HG02852 (cell line): ENCODE measurements around the gene UBE2I.

Experiments used
- ATAC-seq: cut with Tn5 transposase; IDR thresholded peaks from one replicate; pipeline ENCODE4 v1.9.1; 2021; ENCODE audit warnings: mild to moderate bottlenecking, moderate library complexity; ENCODE audit not compliant: unreplicated experiment

The UBE2I gene

DNA sequence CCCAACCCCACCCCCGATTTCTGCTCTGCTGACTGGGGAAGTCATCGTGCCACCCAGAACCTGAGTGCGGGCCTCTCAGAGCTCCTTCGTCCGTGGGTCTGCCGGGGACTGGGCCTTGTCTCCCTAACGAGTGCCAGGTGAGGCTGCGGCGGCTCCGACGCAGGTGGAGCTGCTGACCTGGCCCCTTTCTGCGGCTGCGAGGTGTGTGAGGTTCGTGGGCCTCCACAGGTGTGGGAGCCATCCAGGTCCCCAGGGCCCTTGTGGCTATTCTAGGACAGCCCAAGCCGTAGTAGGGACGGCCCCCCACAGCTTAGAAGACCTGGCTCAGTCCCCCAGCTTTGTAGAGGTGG lies 3.0 kb downstream of the UBE2I start:
- no peak for ATAC-seq

DNA sequence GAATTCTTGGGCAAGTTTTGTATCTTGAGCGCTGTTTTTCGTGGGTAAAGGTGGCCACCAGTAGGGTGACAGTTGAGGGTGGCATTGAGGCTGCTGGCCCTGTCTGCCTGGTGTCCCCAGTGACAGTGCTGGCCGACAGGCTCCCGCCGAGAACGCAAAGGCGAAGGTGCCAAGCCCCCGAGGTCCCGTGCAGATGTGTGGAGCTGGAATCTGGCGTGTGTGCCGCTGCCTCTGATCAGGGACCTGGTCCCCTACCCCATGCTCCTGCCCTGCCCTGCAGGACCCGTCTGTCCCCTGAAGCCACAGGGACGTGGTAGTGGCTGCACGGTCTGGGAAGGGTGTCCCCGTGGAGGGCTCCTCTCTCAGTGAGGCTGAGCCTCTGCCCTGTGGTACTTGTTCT lies 3.5 kb downstream of the UBE2I start:
- ATAC-seq = no peak

DNA sequence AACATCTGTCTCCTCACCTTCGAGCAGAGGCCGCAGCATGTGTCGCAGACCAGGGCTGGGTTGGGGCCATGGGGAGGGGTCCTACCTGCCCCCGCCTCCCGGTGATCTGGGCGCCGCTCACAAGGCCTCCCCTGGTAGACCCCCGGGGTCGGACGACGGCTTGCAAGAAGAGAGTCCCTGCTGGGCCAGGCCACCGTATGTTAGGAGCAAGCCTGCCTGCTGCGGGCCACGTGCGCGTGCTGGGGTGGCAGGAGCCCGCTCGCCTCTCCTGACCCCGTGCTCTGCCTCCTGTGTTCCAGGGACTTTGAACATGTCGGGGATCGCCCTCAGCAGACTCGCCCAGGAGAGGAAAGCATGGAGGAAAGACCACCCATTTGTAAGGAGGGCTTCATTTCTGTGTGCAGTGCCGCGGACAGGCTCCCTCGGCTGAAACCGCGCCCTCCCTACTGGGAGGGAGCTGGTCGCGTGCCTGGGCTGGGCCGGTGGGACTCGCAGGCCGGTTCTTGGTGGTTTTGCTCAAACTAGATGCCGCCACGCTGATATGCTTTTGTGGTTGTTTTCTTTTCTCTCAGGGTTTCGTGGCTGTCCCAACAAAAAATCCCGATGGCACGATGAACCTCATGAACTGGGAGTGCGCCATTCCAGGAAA lies 4.4 kb downstream of the UBE2I start:
- ATAC-seq = no peak

DNA sequence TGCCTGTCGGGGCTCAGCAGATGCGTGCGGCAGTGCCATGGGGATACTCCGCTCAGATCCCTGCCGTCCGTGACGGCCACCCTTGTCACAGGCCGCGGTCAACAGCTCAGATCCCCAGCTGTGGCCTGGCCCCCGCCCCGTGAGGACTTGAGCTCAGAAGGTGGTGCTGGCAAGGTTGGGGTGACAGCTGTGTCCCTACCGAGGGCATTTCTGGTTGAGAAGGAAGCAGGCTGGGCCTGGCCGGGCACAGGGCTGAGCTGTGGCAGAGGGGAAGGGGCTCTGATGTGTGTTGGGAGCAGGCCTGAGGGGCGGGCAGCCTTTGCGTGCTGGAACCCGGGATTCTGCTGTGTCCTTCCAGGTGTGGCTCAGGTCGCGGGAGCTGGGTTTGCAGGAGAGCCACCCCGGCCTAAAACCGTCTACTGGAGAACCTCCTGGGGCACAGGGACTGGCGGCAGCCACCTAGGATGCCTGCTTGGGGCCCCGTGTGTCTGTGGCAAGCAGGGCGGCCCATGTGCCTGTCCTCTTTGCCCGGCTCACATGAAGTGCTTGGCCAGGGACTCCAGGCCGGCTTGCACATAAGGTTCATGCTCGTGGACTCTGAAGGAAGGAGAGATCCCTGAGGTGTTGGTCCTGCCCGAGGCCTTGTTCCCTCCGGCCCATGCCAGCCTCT lies 5.1 kb downstream of the UBE2I start:
- ATAC-seq = no peak

DNA sequence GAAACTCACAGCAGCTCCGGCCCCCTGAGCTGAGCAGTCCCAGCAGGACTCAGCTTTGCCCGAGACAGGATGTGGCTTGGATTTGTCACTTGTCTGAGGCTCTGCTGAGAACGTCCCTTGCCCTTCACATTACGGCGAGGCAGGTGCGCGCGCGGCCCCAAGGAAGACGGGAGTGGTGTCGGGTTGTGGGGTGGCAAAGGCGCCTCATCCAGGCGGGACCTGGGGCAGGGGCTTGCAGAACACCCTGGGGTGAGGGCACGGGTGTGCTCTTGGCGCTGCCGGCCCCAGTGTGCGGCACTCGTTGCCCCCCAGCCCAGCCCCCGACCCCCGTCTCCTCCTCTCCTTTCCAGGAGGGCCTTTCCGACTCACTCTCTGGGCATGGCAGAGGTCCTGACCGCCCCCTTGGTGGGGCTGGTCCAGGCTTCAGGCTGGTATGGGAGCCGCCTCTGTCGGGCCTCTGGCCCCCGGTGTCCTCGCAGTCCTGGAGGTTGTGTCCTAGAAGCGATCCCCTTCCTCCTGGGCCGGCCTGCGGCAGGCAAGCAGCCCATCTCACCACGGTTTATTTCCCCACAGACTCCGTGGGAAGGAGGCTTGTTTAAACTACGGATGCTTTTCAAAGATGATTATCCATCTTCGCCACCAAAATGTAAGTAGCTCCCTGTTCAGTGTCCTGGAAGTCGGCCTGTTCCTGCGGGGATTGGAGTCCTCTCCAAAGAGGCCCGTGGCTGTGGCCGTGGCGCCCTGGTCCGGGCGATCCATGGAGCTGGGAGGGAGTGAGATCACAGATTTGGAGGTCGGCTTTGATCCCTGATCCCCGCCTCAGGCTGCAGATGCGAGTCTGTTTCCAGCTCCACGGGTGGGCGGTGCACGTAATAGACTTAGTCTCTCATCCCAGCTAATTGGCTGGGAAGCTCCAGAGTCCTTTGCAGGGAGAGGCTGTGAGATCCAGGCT lies 5.9 kb downstream of the UBE2I start:
- no peak for ATAC-seq

DNA sequence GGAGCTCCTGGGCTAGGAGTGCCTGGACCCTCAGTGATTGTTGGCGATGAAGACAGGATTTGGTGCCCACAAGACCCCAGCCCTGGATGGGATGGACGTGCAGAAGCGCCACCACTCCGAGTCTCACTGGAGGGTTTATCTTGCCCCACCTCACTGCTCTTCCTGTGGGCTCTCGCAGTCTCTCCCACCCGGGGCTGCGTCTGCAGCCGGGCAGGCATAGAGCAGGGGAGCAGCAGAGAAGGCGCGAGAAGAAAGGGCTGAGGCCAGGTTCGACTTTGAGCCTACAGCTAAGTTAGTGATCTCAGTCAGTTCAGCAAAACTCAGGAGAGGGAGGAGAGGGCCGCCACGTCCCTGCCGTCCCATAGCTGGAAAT lies 6.6 kb downstream of the UBE2I start:
- no peak for ATAC-seq

DNA sequence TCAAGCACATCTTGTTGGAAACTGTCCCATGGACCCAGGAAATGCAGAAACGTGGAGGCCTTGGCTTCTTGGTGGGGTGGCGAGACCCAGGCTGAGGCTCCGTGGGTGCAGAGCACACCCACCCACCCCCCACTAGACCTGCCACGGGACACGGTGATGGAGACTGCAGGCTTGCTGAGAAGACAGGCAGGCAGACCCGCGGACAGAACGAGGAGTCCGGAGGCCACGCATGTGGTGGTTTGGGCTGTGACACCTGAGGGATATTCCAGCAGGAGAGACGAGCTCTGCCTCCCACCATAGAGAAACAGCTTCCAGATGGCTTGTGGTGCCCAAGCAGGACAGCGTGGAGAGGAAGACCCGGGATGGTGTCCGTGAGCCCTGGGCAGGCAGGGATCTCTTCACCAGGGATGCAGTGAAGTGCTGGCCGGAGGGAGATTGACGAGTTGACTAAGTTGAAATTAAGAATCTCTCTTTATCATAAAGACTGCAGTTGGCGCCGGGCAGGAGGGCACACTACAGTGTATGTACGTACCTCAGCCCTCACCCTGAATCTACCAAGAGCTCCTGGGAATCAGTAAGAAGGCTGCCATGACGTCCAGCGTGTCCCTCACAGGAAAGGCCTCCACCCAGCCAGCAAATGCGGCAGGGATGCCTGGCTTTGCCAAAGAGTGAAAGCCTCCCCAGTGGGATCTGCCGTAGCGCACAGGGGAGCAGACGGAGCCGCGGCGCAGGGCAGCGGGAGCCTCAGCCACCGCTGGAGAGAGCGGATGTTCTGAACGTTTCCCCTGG lies 8.2 kb downstream of the UBE2I start:
- ATAC-seq = no peak

DNA sequence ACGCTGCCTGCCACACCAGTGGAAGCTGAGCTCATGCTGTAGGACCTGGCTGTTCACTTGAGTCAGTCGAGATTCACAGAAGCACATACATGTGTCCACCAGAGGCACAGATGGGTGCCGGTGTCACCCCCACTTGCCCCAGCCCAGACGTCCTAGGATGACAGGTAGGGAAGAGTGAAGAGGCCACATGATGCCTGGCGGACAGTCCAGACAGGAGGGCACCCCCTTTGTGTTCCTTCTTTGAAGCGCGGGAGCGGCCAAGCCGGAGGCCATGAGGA lies 8.8 kb downstream of the UBE2I start:
- ATAC-seq = no peak

DNA sequence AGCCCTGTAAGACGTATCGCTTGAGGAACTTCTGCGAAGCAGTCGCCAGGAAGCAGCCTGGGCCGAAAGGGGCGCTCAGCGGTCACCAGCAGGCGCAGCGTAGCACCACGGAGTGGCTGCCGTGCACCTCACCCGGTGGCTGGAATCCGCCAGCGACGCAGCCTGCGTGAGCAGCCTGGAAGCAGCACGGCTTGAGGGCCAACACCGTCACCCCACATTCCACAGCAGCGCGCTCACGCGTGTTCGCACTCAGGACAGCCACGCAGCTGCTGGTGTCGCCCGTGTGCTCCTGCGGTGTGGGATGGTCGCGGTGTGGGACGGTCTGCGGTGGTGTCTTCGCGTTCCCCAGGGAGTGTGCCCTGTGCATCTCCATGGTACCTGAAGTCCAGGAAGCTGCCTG lies 9.6 kb downstream of the UBE2I start:
- ATAC-seq = no peak

DNA sequence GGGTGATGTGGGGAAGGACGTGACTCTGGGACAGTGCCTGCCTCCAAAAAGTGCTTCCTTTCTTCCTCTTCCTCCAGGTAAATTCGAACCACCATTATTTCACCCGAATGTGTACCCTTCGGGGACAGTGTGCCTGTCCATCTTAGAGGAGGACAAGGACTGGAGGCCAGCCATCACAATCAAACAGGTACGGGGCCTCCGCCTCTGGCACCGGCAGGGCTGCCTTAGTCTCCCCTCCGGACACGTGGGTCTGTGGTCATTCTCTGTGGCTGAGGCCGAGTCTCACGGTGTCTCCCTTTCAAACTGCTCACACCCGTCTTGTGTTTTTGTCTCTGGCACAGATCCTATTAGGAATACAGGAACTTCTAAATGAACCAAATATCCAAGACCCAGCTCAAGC lies 10.7 kb downstream of the UBE2I start:
- no peak for ATAC-seq

DNA sequence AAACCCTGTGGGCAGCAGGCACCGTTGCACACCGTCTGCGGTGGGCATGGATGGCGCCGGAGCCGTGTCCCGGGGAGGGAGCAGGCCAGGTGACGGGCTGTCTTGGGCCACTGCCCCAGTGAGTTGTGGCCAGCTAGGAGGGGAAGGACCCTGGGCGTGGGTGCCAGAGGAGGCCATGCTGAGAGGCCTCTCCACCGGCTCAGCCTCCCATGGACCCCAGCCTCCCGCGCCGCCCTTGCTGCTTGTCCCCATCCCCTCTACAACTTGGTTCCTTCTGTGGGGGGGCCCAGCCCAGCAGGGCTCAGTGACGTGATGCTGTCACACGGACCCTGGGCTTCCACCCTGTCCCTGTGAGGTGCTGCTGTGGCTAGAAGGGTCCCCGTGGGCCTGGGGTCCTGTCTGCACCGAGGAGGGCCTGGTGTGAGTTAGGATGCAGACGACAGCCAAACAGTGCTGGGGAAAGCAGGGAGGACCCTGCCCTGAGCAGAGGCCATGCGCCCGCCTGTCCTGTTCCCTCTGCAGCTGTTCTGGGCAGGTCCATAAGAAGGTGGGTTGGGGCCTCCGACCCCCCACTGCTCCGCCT lies 11.3 kb downstream of the UBE2I start:
- ATAC-seq = no peak

DNA sequence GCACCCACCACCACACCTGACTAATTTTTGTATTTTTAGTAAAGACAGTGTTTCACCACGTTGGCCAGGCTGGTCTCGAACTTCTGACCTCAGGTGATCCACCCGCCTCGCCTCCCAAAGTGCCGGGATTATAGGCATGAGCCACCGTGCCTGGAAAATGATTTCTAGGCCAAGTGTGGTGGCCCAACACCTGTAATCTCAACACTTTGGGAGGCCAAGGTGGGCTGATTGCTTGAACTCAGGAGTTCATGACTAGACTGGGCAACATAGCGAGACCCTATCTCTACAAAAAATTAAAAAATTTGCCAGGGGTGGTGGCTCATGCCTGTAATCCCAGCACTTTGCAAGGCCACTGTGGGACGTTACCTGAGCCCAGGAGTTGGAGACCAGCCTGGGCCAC lies 13.0 kb downstream of the UBE2I start:
- no peak for ATAC-seq

DNA sequence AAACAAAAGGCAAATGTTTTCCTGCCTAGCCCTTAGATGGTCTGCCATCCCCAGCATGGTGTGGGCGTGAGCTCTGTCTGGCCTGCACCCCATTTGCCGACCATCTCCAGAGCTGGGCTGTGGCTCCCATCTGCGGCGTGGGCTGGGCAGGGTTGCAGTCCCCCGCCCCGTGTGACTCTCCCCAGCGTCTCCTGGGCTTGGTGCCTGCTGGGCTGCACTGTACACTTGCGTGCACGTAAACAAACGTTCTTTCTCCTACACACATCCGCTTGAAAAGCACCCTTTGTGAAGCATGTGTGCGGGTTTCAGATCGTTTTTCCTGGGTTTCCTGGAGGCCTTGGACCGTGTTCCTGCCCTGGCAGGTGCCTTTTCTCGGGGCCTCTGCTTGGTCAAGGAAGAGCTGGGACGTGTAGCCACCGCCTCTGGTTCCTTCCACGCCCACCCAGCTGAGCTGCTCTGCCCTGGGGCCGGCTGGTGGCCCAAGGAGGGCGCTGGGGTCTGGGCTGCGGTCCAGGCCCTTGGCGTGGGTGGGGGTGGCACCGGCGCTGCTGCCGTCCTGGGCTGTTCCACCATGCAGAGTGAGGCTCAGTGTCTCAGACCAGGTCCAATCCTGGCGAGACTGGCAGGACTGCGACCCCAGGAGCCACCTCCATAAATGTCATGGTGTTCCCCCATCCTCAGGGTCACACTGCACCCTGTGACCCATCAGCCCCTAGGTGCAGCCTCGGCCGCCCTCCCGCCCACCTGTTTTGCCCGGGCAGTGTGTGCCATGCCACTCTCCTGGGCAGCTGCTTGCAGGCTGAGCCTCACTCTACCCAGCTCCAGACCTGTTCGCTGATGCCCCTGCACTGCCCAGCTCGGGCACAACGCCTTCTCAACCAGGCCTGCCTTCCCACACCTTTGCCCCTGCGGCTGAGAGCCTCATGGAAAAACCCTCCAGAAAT lies 14.1 kb downstream of the UBE2I start:
- no peak for ATAC-seq

DNA sequence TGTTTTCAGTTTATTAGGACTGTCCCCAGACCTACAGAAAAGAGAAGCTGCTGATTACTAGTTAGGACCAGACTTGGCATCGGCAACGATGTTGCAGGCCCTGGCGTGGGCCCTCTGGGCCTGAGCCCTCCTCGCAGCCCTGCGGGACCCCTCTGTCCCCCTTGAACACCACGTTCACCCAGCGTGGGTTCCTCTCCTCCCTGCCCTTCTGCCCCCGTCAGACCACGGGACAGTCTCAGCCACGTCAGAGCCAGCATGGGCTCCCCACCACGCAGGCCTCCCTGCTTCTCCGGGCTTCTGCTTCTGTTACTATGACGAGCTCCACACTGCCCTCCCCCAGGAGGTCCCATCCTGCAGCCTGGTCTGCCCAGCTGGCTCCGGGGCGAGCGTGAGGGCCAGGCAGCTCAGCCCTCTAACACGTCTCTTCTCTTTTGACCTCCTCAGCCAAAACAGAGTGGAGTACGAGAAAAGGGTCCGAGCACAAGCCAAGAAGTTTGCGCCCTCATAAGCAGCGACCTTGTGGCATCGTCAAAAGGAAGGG lies 14.9 kb downstream of the UBE2I start:
- ATAC-seq = no peak

DNA sequence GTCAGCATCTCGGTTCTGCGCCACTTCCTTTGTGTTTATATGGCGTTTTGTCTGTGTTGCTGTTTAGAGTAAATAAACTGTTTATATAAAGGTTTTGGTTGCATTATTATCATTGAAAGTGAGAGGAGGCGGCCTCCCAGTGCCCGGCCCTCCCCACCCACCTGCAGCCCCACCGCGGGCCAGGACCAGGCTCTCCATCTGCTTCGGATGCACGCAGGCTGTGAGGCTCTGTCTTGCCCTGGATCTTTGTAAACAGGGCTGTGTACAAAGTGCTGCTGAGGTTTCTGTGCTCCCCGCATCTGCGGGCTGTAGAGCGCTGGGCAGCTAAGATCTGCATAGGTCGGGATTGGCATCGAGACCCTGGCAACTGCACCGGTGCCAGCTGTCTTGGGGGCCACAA lies 15.8 kb downstream of the UBE2I start:
- no peak for ATAC-seq

DNA sequence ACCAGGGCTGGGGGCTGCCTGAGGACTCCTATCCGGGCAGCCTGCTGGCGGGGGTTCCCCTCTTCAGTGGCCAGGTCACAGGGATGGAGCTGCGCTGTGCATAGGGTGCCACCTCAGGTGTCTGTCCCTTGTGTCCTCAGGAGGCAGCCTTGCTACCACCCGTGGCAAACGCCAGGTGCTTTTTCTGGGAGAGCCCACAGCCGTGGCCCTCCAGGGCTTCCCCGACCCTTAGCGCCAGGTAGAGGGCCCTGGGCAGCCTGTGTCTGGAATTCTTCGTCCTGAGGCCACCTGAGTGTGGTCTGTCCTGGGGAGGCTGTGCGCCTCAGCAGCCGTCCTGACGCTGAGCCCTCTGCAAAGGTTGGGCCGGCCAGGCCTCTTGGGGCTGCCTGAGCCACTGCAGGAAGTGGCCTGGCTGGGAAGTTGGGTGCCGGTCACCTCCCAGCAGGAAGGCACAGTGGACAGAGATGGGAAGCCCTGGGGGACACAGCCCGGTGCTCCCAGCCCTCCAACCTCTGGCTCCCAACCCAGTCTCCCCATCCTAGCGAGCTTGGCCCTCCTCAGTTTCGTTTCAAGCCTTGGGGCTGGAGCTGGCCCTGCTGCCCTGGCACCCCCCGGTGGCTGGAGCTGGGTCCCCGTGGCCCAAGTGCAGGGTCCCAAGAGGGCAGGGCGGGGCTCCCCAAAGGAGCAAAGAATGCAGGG lies 16.4 kb downstream of the UBE2I start:
- no peak for ATAC-seq

DNA sequence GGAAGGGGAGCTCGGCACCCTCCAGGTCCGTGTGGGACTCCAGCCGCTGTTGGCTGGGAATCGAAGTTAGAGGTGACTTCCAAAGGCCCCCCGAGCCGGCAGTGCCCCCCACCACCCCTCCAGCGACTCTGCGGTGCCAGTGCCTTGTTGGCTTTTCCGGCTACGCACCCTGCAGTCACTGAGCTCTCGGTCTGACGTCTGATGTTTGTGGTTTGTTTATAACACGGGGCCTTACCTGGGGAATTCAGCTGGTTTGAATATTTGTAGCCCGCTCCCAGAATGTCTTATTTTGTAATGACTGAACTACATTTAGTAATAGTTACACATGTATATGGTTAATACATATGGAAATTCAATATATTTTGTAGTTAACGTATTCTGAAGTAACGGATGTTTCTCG lies 17.0 kb downstream of the UBE2I start:
- no peak for ATAC-seq

DNA sequence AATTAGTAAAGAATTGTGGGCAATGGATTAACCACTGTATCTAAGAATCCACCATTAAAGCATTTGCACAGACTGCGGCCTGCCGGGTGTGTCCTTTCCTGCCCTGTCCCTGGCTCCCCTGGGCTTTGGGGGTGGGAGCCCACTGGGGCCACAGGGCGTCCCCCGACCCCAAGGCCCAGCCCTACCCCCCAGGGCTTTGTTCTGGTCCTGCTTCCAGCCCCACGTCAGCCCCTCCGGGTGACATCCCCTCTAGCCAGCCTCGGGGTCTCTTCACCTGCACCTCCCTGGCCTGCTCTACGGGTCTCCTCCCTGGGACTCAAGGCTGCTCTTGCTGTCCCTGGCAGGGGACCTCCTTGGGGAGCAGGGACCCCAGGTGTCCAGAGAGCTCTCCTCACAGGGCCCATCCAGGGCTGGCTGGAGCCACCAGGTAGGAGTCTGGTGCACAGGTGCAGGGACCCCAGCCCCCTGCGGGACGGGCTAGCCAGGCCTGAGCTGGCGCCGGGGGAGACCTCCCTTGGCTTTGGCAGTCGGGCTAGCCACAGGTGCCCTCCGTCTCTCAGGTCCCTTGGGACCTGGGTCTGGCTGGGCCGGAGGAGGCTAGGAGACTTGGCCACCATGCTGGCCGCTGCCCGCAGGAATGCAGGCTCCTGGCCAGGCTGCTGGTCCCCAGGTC lies 17.6 kb downstream of the UBE2I start:
- no peak for ATAC-seq

DNA sequence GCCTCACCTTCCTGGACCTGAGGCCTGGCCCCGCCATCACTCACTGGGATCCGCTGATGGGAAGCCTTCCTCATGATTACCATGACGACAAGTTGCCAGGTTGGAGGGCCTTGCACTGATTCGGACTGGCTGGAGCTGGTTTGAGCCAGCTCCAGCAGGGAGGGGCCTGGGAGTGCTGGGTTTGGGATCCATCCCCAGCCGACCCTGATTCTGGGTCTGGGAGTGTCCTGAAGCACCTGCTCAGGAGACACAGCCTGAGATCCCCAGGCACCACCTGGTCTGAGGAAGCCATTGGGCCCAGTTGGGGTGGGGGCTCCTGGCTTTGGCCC lies 18.1 kb downstream of the UBE2I start:
- no peak for ATAC-seq
